GM19463 (cell line): ENCODE data around the gene JARID2.

Experiments used
- ATAC-seq: cut with Tn5 transposase; IDR thresholded peaks from one replicate; pipeline ENCODE4 v1.9.1; 2021; ENCODE audit warnings: mild to moderate bottlenecking, moderate library complexity; ENCODE audit not compliant: unreplicated experiment

Gene JARID2

DNA sequence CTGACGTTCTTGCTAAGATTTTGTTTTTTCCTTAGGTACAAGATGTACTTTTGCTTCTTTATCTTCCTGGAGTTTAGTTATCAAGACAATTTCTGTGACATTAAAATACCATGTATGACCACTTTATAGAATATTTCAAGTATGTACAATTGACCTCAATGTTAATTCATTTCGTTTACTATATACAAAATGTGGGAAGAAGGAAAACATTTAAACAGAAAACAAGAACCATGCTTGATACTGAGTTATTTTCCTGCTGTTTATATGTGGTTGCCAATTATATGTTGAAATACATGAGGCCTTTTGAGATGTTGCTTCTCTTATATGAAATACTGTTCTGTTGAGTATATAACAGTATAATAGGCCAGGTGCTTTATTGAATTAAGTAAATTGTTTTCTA, 184.3 kb downstream of the JARID2 start:
- no peak for ATAC-seq

DNA sequence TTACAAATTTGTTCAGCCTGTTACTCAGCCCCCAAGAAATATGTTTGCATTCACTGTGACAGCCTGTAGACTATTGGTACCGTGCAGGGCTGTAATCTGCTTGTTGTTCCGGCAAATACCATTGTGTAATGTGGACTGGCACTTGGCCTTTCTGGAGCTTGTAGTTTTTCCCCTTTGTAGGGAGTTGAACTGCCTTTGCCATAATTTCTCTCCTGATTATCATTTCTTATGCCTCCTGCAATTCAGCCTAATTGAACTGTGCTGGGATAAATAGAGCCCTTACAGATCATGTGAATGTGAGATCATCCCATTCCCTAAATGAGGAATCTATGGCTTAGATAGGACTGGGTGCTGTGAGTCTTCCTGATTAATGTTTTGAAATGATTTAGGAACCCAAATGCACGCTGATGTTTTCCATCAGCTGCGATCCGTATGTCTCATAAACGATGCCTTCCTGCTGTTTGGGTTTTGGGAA, 185.1 kb downstream of the JARID2 start:
- ATAC-seq: no peak

DNA sequence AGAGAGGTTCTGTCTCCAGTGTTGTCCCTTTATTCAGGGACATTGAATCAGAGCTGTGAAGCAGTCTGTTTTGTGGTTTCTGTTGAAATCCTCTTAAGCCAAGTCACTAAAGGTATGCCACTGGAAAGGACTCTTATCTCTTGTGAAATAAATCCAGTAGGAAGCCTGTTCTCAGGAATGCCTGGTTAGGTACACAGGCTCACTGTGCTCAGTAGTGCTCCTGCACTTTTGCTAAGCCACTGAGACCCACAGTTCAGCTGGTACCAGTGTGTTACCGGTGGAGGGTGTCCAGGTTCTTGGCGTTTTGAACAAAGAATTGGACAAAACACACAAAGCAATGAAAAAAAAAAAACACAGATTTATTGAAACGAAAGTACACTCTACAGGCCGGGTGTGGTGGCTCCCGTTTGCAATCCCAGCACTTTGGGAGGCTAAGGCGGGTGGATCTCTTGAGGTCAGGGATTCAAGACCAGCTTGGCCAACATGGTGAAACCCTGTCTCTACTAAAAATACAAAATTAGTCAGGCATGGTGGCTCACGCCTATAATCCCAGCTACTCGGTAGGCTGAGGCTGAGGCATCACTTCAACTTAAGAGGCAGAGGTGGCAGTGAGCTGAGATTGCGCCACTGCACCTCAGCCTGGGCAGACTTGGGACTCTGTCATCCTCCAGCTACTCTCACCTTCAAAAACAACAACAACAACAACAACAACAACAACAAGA, 186.1 kb downstream of the JARID2 start:
- ATAC-seq: no peak

DNA sequence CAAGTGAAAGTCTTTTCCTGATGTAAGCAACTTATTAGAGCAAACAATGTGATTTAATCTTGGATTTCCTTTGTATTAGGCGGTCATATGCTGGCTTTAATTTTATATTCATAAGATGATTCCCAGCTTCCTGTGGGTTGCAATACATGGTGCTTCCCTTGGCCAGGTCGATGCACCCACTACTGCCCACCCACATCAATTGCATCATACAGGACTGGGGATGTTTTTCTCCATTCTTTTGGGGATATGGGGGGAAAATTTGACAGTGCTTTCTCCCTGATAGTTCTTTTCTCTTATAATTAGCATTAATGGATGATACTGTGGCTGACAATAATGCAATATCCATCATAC, 187.6 kb downstream of the JARID2 start:
- no peak for ATAC-seq

DNA sequence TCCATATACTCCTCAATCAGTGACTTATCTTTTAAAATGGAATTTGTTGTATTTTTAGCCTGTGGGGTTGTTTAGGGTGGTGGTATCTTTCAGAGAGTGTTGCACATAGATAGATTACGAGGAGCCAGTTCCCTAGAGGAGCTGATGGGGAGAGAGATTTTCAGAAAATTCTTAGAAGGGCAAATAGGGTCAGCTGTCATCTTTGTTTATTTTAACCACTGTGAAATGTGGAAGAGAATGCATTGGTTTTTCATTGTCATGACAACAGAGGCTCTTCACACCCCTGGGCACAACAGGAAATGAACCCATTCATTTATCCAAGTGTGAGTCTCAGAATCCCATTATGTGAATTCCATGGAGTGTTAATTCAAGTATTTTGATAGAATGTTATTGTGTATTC, 188.4 kb downstream of the JARID2 start:
- ATAC-seq: no peak

DNA sequence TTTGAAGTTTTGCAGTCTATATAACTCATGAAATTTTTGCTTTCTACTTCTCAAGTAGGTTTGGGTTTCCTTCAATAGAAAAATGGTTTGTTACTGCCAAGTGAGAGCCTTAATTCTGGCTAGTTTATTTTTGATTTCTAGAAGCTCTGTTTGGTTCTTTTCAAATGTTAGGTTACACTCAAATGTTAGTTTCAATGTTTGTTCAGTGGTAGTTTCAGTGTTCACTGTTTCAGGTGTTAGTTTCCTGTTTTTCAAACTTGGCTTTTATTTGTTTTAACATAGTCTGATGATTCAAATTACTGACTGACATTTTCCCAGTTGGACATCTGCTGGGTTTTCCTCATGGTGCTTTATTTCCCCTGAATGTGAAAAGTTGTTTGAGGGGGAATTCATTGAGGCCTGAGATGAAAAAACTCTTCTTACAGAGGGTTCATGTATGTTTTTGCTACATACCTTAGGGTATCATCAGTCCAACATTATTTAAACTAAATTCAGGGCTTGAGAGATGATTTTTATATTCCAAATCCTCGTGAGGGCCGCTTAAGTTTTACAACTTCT, 189.0 kb downstream of the JARID2 start:
- ATAC-seq: no peak

DNA sequence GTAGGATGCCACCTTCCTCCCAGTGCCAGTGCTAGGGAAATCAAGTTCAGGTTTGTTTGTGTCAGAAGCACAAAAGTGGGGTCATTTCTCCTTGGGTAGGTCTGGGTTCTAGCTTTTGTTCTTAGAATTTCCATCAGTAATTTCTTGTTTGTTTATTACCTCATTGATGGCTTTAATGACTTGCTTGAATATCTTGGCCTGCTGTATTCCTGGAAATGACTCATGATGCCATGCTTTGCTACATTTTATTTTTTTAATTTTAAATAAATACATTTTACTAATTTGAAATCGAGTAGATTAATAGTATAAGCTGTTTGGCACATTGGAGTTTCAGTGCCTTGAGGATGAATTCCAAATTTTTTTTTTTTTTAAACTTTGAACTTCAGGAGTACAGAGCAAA, 189.6 kb downstream of the JARID2 start:
- ATAC-seq: no peak

DNA sequence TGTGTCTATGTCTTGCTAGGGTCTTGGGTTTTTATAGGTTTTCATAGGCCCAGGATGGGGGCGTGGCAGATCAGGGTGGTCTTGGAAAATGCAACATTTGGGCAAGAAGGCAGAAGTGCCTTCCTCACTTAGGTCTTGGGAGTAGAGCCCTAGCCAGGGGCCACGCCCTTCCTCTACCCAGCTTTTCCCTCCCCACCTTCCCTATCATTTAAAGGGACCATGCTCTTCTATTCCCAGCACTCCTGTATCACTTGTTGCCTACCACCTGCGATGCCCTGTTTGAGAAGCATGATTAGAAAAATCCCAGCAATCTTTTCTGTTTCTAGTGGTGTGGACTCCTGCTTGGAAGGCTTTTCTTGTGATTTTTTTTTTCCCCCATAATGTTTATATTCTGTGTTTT, 190.6 kb downstream of the JARID2 start:
- ATAC-seq: no peak

DNA sequence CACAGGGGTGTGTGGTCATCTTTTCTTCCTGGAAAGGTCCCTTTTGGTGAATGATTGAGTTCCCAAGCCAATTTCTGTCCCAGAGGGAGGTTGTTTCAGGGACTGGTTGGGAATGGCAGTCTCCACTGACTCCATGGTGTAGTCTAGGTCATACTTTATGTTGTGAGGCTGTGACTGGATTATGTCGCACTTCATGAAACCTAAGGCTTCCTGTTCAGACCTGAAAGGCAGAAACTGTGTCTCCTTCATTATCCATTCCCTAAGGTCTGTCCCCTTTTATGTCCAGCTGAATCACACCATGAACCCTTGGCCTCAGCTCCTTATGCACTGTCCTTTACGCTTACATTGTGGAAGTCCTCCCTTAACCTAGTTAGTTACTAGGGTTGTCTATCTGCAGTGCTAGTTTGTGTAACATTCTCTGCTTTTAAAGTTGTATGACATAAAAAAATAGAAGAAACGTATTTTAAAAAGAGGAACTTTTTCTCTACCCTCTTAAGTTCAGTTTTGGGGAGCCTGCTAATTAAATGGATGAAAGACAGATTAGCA, 191.3 kb downstream of the JARID2 start:
- ATAC-seq: no peak

DNA sequence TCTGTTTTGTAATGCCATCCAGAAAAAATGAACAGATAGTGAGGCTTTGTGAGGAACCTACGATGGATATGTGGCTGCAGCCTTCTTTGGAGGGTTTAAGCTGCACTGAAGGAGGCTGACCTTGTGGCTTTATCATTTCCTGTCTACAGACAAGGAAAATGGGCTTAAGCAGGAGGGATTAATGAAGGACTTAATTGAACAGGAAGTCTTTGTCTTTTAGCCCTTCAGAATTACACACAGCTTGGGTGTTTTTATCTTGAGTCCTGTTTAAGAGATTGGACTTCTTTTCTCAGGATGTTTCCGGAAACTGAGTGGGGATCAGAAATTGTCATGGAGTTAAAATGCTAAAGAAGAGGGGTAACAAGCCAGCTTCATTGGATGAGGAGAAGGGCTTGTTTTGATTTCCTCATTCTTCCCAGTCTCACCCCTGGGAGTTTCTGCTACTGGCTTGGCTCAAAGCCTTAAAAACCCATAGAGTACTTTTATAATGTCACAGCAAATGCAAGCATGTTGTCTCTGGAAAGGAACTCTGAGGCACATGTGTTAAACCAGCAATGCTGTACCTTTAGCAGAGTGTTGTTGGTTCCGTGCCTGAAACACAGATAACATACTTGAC, 193.6 kb downstream of the JARID2 start:
- no peak for ATAC-seq

DNA sequence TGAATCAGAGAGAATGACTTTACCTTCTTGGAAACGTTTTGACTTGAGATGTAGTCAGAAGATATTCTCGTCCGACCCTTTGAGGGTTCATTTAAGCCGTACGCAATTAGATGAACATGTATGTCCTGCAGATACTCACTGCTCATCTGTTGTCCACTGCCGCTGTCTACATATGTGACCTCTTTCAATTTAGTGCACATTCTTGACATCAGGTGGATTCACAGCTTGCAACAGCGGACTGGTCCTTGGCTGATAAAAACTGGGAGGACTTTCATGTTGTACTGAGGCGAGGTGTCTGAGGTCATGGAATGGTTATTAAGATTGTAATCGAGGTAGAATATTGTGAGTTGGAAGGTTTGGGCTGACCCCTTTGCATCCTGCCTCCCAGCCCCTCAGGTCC, 194.2 kb downstream of the JARID2 start:
- no peak for ATAC-seq

DNA sequence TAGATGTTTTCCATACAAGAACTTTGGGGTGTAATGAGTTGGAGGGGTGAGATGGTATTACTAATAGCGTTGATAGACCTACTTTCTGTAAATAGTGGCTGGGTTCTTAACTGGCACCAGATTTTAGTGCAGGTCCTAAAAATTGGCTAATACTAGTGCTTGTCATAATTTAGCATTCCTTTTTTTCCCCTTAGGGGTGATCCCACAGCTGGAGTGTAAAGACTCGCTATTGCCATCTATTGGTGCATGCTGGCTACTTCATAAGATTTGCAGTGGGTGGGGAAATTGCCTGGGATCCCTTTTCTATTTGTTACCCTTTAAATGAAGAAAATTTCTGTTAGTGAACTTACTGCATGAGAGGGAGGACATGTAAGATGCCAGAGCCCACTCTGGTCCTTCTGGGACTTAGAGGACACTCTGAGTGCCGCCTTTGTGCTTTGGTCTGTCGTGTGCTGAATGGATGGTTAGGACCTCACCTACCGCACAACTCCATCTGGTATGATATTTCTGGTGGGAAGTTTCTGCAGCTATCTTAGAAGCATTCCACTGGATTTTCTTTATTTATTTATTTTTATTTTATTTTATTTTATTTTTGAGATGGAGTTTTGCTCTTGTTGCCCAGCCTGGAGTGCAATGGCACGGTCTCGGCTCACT, 195.5 kb downstream of the JARID2 start:
- no peak for ATAC-seq

DNA sequence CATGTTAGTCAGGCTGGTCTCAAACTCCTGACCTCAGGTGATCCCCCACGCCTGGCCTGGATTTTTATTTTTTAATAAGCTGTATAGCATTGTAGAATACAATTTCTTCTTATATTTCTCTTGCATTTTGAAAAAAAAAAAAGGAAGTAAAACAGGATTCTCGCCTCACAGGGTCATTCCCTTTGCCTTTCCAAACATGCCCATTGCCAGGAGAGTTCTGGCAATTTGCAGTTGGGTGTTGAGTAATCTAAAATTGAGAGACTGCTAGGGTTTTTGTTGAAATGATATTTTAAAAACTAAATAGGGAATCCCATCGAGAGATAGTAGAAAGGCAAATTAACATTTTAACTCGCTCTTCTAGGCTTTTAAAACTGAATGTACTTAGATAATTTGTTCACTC, 196.1 kb downstream of the JARID2 start:
- ATAC-seq: no peak

DNA sequence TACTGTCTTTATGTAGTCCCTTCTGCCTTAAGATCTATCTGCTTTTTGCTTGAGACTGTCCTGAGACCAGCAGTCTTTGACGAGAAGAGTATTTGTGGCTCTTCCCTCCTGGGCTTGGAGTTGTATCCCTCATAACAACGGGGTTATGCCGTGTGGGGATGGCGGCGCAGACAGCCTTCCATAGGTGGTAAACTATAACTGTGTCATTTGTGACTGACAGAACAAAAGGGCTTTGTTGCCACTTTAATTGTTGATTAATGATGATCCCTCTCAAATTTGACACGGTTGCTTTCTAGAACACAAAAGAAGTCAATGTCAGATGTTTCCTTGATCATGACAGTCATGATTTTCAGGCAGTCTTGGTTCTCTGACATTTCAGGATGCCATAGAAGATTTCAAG, 196.6 kb downstream of the JARID2 start:
- no peak for ATAC-seq

DNA sequence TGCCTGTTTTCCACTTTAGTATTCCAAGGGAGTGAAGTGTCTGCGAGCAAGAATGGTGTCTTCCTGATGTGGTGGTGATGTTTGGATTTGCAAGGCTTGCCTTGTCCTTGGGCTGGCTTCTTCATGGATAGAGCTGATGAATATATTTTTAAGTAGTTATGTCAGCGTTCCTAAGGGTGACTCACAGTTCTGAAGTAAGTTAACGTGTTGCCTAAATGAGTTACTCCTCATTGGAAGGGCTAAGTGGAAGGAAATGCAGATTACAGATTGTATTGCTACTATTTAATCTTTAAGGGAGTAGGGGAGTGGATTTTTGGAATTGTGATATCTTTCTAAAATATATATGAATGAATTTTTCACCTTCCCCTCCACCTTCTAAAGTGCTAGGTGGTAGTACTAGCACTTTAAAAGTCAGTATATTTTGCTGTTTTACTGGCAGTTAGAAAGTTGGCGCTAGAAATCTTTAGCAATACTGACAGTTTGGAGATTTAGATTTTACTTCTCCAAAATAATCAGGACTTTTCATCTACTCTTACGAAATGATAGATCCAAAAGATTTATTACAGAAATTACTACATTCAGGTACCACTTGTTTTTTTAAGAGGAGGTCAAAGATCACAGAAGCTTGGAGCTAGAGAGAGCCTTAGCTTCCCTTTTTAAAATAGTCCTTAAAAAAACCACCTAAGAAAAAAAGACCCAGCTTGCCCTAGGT, 197.4 kb downstream of the JARID2 start:
- ATAC-seq: no peak

DNA sequence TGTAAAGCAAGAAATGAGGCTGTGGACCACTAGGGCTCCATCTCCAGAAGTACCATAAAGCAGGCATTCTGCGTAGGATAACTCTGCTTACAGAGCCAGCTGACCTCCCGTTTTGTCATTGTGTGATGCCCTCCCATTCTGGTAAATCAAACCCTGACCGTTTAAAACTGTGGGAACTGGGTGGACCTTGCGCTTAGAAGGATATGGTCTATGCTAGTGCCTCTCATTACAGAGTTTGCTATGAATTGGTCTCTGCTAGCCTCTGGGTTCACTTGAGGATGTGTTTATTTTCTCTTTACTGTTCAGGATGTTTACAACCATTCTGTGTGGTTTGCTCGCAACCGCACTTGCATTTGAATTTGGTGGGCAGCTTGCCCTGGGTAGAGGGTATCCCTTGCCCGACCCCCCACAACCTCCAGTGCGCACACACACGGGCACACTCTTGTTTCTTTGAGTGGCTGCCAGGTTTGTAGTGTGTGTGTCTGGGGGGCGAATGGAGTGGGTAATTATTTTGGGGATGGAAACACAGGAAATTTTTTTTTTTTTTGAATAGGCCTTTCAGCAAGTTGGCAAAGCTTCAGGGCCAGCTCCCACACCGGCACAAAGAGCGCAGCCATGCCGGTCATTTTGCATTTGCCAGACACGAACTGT, 198.3 kb downstream of the JARID2 start:
- no peak for ATAC-seq

DNA sequence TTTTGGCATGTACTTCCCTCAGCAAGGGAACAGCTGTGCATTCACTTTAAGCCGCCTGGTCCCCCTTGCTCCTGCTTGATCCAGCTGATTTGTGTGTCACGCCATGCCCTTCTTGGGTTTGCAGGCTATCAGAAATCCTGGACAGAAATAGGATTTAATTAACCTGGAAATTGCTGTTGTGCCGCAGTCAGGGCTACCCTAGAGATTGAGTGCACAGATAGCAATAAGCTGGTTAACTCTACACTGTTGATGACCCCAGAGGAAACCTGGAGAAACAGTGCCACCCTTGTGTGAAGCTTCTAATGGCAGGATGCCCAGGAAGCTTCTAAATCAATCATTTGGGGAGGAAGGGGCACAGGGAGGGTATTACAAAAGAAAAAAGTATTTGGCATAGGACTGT, 199.0 kb downstream of the JARID2 start:
- ATAC-seq: no peak

DNA sequence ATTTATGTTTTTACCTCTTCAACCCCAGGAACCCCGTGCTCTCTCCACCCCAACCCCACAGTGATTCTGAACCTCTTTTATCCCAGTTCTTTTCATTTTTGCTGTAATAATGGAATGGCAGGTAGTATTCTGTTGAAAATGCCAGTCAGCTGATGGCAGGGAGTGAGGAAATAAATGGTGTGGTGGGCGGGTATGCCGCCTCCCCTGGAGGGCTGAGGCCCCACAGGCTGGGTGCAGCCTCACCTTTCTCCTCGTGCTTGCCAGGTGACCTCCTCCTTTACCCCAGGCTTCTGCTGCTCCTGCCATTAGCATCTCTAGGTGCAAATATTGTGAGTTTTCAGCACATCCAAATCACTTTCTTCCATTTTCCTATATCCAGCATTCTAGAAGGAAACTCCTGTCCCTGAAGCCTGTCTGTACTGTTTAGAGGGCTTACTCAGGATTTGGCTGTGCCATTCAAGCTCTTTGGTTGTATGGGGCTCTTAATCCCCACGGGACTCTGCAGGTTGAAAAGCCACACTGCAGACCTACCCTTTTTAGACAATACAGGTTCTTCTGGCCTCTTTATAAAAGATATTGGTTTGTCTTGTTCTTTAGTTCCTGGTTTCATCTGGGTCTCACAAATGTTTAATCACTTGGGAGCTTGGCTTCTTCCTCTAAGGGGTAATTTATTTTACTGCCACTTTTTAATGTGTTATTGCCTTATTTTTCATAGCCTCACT, 201.8 kb downstream of the JARID2 start:
- no peak for ATAC-seq

DNA sequence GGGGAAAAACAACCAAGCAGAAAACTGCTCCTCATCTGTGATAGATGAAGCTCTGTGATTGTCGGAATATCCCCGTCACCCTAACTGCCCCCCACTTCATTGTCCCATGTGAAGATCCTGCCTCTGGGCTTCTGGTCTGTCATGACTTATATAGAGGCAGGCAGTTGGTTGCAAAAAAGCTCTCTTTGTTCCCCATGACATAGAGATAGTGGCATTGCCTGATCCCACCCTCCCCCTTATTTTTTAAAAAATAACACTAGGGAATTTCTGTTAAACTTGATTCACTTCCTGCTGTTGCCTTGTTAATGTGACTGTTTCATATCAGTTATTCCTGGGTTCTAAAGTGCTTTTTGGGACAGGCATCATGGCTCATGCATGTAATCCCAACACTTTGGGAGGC, 203.1 kb downstream of the JARID2 start:
- ATAC-seq: no peak

DNA sequence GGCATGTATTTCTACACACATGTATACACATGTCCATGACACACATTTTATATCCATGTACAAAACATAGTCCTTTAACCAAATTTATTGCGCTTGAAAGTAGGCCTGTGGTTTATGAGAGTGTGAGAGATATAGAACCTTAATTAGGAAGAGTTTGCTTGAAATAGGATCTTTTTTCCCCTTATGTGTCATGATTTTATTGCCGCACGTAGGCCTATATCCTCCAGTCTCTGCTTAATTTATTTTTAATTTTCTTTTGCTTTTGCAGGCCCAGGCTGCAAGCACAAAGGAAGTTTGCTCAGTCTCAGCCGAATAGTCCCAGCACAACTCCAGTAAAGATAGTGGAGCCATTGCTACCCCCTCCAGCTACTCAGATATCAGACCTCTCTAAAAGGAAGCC, 205.9 kb downstream of the JARID2 start:
- no peak for ATAC-seq
